ENCODE results near the gene DPT.

DNA sequence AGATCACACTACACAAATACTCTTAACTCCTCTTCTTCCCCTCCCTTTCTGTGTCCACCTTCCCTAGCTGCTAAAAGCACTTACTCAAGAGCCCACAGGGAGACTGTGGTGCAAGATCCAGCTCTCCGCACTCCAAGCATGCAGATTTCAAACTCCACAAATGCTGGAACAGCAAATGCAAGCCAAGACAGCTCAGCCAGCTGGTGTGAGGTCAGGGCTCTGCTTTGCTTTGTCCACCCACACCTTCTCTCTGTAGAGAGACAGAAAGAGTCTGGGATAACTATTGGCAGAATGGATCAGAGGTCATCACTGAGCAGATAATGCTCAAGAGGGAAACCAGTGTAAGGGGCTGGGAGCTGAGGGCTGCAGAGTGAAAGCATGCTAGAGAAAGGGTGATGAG, 45.2 kb upstream of the DPT start:
- TF ChIP-seq, protein P1, sequence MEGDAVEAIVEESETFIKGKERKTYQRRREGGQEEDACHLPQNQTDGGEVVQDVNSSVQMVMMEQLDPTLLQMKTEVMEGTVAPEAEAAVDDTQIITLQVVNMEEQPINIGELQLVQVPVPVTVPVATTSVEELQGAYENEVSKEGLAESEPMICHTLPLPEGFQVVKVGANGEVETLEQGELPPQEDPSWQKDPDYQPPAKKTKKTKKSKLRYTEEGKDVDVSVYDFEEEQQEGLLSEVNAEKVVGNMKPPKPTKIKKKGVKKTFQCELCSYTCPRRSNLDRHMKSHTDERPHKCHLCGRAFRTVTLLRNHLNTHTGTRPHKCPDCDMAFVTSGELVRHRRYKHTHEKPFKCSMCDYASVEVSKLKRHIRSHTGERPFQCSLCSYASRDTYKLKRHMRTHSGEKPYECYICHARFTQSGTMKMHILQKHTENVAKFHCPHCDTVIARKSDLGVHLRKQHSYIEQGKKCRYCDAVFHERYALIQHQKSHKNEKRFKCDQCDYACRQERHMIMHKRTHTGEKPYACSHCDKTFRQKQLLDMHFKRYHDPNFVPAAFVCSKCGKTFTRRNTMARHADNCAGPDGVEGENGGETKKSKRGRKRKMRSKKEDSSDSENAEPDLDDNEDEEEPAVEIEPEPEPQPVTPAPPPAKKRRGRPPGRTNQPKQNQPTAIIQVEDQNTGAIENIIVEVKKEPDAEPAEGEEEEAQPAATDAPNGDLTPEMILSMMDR (IDR thresholded peaks at IDR 0.05) = no peak
- TF ChIP-seq POLR2A (IDR thresholded peaks at IDR 0.05) = no peak

Measured in upper lobe of left lung (tissue), 4 donors.